Activated CD8-positive, alpha-beta T cell treated with anti-CD3 and anti-CD28 coated beads for 36 hours (primary cell): ENCODE results near the gene MOB1B. TPM values are rescaled to one million over a fixed set of nuclear protein-coding genes. Genes with fewer than 3 reads are reported as not detected.

ENCODE experiments used
- ATAC-seq: fragments of 200-7000 bp; cut with Tn5 transposase; one replicate; pipeline ENCODE4 v1.10.0; 2021; ENCODE audit warnings: mild to moderate bottlenecking, moderate library complexity
- CTCF ChIA-PET: fragments of 350-600 bp; sonication (Branson Sonifier 250); formaldehyde crosslinking; loops from one replicate; lab custom pipeline; 2021; ENCODE audit warnings: antibody characterized with exemption; lab: Charles Lee
- POLR2A ChIA-PET: fragments of 350-600 bp; sonication (Branson Sonifier 250); formaldehyde crosslinking; loops from one replicate; lab custom pipeline; 2021; ENCODE audit warnings: antibody characterized with exemption; lab: Charles Lee
- DNase-seq: peaks from one replicate; pipeline ENCODE4 v3.0.0-alpha.2; 2020
- H3K27ac Mint-ChIP-seq: one replicate; pipeline ENCODE4 v1.8.0; 2021; ENCODE audit warnings: mild to moderate bottlenecking, mixed read lengths
- H3K27me3 Mint-ChIP-seq: one replicate; pipeline ENCODE4 v1.8.0; 2021; ENCODE audit warnings: mixed read lengths
- H3K36me3 Mint-ChIP-seq: one replicate; pipeline ENCODE4 v1.8.0; 2021; ENCODE audit warnings: low read depth, mixed read lengths
- H3K4me1 Mint-ChIP-seq: one replicate; pipeline ENCODE4 v1.8.0; 2021; ENCODE audit warnings: low read depth, mixed read lengths
- H3K4me3 Mint-ChIP-seq: one replicate; pipeline ENCODE4 v1.8.0; 2021; ENCODE audit warnings: mild to moderate bottlenecking, moderate library complexity, mixed read lengths
- H3K9me3 Mint-ChIP-seq: one replicate; pipeline ENCODE4 v1.8.0; 2021; ENCODE audit warnings: mixed read lengths
- intact Hi-C: fragments of 100-400 bp; cut with micrococcal nuclease; formaldehyde crosslinking; loops from one replicate; pipeline ENCODE4 v1.10.0; 2022
- total RNA-seq, 2 experiments: library from RNA; stranded (reverse); gene quantifications; one replicate each; pipeline ENCODE4 v1.2.3, GENCODE V29; 2021
- TF ChIP-seq, protein P1 (sequence below): fragments of 200-600 bp; IDR thresholded peaks from one replicate; pipeline ENCODE4 v1.8.0; 2022; ENCODE audit warnings: antibody characterized with exemption, mild to moderate bottlenecking

MOB1B gene
- total RNA-seq, 2 experiments from 2014 or later = 14.9 to 19.7 TPM

DNA sequence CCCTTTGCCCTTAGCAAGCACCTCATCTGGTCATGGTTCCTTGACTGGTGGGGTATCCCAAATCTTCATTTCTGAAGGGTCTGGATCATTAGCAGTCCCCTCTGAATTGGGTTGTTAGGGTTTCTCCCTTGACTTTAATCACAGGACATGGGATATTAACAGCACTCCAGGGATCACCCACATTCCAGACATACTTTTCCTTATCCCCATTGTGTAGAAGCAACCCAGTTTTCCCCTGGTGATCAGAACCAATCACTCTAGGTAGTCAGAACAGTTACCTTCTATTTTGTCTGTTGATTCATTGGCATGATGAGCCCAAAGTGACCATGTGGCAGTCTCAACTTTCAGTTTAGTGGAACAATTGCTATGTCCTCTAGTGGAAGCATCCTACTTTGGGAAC lies 33.4 kb upstream of the MOB1B start:
- TF ChIP-seq, protein P1, sequence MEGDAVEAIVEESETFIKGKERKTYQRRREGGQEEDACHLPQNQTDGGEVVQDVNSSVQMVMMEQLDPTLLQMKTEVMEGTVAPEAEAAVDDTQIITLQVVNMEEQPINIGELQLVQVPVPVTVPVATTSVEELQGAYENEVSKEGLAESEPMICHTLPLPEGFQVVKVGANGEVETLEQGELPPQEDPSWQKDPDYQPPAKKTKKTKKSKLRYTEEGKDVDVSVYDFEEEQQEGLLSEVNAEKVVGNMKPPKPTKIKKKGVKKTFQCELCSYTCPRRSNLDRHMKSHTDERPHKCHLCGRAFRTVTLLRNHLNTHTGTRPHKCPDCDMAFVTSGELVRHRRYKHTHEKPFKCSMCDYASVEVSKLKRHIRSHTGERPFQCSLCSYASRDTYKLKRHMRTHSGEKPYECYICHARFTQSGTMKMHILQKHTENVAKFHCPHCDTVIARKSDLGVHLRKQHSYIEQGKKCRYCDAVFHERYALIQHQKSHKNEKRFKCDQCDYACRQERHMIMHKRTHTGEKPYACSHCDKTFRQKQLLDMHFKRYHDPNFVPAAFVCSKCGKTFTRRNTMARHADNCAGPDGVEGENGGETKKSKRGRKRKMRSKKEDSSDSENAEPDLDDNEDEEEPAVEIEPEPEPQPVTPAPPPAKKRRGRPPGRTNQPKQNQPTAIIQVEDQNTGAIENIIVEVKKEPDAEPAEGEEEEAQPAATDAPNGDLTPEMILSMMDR = no peak
- Mint-ChIP-seq H3K4me3 (no peak overlapping the region), H3K4me1 (no peaks in the 10 kb centered on the region), H3K36me3 (no peaks in the 10 kb centered on the region), H3K27me3 (no peaks in the 10 kb centered on the region), H3K9me3 (no peaks in the 10 kb centered on the region), H3K27ac (no peak overlapping the region)
- CTCF ChIA-PET = no interaction called here
- intact Hi-C loops = no loop called here
- DNase-seq (no peak), ATAC-seq (no peak)
- POLR2A ChIA-PET = interaction anchor here (0.6 kb wide), 1 partner anchor 119 kb away, joined by 3 read pairs; no protein-coding TSS in a partner anchor

DNA sequence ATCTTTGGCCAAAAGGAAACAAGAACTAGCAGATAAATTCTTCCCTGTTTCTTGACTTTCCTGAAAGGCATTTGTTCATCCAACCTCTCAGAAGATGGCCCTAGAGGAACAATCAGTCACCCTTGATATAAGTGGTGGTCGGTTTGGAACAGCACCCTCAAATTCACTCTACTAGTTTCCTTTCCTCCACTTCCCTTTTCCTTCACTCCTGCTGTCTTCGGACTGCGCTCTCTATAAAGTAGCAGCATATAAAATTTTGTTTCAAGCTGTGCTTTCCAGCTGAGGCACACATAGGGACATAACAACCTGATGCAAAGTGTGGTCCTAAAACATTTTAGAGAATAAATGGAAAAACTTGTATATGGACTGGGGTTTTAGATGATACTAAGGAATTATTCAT lies 29.0 kb upstream of the MOB1B start:
- DNase-seq (no peak), ATAC-seq (no peak)
- ChIA-PET CTCF (no interaction called here), POLR2A (no interaction called here)
- Mint-ChIP-seq H3K4me3 (no peak overlapping the region), H3K4me1 (no peaks in the 10 kb centered on the region), H3K36me3 (no peaks in the 10 kb centered on the region), H3K27ac (no peak overlapping the region), H3K9me3 (no peaks in the 10 kb centered on the region), H3K27me3 (no peaks in the 10 kb centered on the region)
- TF ChIP-seq, protein P1 = no peak
- intact Hi-C loops = no loop called here

DNA sequence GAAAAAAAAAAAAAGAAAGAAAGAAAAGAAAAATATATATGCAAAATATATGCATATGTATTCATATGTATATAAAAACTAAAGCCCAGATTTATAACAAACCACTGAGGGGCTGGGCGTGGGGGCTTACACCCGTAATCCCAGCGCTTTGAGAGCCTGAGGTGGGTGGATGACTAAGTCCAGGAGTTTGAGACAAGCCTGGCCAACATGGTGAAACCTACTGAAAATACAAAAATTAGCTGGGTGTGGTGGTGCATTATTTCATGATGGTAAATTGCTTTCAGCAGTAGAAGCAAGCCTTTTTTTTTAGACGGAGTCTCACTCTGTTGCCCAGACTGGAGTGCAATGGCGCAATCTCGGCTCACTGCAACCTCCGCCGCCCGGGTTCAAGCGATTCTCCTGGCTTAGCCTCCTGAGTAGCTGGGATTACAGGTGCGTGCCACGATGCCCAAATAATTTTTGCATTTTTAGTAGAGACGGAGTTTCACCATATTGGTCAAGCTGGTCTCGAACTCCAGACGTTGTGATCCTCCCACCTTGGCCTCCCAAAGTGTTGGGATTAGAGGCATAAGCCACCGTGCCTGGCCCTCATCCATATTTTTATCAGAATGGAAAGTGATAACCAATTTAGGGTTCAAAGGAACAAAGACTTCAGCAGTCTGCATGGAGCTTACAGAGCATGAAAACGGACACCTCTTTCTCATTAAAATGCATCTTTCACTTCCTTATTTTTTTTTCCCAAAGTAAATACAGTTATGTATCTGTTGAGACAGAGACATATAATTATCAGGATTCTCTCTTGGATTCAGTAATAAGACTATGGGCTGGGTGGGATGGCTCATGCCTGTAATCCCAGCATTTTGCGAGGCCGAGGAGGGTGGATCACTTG lies 27.7 kb upstream of the MOB1B start:
- Mint-ChIP-seq H3K9me3 (no peaks in the 10 kb centered on the region), H3K4me3 (no peak overlapping the region), H3K27ac (no peak overlapping the region), H3K36me3 (no peaks in the 10 kb centered on the region), H3K4me1 (no peaks in the 10 kb centered on the region), H3K27me3 (no peaks in the 10 kb centered on the region)
- ChIA-PET CTCF (no interaction called here), POLR2A (no interaction called here)
- no peak for ATAC-seq
- intact Hi-C loops = no loop called here
- TF ChIP-seq, protein P1 = no peak
- DNase-seq = no peak

DNA sequence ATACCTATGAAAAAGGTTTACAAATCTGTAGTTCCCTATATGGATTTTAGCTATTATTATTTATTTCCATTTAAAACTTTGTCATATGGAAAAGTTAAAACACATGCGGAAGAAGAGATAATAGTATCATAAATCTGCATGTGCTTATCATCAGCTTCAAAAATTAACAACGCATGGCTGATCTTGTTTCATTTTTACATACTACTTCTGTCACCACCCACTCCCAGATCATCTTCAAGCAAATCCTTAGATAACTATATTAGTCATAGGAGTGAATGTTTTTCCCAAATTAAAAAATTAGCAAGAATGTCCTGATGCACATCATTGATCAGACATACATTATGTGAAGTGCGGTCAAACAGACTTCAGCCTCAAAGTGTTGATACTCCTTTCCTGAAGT lies 24.6 kb upstream of the MOB1B start:
- Mint-ChIP-seq H3K27ac (no peak overlapping the region), H3K27me3 (no peaks in the 10 kb centered on the region), H3K4me1 (no peaks in the 10 kb centered on the region), H3K4me3 (no peak overlapping the region), H3K9me3 (no peaks in the 10 kb centered on the region), H3K36me3 (no peaks in the 10 kb centered on the region)
- no peak for ATAC-seq
- ChIA-PET CTCF (no interaction called here), POLR2A (no interaction called here)
- TF ChIP-seq, protein P1 = no peak
- intact Hi-C loops = no loop called here
- no peak for DNase-seq

DNA sequence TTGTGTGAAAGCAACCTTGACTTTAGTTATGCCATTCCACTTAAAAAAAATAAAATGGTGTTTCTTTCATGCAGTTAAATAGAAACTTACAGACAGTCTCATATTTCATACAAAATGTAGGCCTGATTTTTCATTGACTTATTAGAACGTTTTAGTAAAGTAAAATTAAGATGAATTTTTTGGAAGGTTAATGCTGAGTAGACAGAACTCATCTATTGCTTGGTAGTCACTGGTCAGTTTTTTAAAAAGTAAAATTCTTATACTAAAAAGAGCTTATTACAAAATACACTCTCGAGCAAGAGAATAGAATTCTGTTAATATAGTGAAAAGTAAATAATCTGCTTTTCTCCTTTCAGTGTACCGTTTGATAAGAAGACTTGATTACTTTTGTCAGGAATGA lies 21.4 kb upstream of the MOB1B start:
- intact Hi-C loops = no loop called here
- ATAC-seq (no peak), DNase-seq (no peak)
- no peaks in the 10 kb centered on the region for H3K9me3 Mint-ChIP-seq
- POLR2A ChIA-PET = no interaction called here
- H3K27me3 Mint-ChIP-seq = no peaks in the 10 kb centered on the region
- H3K4me1 Mint-ChIP-seq = no peaks in the 10 kb centered on the region
- no peaks in the 10 kb centered on the region for H3K36me3 Mint-ChIP-seq
- CTCF ChIA-PET = interaction anchor here (0.7 kb wide), 2 partner anchors 9 to 44 kb away, joined by 3 read pairs; no protein-coding TSS in a partner anchor
- no peak overlapping the region for H3K27ac Mint-ChIP-seq
- H3K4me3 Mint-ChIP-seq = no peak overlapping the region
- TF ChIP-seq, protein P1 = no peak
